COLO668 (cell line): ENCODE results near the gene ELP5.

Source experiments
- DNase-seq: peaks from one replicate; lab custom pipeline; 2025; ENCODE audit not compliant: unreplicated experiment; lab: John Stamatoyannopoulos, UW

ELP5 gene, protein sequence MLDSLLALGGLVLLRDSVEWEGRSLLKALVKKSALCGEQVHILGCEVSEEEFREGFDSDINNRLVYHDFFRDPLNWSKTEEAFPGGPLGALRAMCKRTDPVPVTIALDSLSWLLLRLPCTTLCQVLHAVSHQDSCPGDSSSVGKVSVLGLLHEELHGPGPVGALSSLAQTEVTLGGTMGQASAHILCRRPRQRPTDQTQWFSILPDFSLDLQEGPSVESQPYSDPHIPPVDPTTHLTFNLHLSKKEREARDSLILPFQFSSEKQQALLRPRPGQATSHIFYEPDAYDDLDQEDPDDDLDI

DNA sequence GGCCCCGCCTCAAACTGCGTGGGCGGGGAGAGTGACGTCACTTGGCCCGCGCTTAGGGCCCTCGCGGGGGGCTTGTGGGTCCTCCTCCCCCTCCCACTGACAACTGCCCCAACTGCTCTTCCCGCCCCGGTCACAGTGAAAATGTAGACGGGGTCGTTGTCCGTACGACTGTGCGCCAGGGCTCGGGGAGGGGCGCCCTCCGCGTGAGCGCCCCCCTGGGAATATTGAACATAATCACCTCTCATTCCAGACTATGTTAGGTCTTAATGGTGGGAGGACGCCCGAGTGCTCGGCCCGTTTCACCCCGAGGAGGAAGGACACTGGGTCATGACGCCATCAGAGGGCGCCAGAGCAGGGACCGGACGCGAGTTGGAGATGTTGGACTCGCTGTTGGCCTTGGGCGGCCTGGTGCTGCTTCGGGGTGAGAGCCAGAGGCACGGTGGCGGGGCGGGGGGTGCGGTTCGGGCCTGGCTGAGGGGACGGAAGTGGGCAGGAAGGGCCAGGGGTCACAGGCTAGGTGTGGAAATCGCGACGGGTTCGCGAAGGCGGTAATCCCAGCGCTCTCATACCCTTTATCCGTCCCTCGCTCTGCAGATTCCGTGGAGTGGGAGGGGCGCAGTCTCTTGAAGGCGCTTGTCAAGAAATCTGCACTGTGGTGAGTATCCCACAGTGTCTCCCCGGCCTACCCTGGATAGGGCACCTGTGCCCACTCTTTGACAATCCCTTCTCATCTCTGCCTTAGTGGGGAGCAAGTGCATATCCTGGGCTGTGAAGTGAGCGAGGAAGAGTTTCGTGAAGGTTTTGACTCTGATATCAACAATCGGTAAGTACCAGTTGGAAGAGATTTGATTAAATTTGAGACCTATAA is at the start of gene ELP5:
Gene ELP5, plus strand, starts transcription at position 40 of the 868 bp plus-strand sequence. Its CDS starts 336 bp downstream, at position 376.
- DNase-seq: peak; percentile 89

DNA sequence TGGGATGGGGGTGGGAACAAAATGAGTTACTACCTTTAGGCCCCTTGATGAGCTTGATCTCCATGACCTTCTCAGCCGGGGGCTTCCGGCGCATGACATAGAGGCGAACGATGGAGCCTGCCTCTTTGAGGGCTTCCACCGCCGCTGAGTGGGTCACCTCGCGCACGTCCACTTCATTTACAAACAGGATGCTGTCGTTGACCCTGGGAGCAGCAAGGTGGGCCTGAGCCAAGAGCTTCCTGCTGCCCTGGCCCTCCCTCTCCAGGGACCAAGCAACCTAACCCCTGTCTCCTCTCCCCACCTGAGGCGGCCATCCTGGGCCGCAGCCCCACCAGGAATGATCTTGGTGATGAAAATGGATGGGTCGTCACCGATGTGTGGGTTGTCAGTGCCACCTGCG is 48.6 kb upstream of the ELP5 start:
- DNase-seq: no peak

DNA sequence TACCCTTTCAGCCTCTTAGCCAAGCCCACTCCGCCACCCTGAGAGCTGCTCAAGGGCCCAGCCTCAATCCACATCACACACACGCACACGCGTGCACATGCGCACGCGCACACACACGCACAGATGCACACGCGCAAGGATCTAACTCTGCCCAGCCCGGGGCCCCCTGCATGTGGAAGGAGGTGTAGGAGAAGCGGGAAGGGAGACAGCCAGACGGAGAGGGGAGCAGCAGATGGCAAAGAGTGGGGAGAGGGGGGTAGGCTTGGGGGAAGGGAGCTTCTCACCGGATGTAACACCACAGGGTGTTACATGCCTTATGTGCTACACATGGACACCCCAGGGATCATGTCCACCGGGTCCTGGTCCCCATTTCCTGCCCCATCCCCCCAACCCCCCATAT is 47.7 kb upstream of the ELP5 start:
- DNase-seq: no peak

DNA sequence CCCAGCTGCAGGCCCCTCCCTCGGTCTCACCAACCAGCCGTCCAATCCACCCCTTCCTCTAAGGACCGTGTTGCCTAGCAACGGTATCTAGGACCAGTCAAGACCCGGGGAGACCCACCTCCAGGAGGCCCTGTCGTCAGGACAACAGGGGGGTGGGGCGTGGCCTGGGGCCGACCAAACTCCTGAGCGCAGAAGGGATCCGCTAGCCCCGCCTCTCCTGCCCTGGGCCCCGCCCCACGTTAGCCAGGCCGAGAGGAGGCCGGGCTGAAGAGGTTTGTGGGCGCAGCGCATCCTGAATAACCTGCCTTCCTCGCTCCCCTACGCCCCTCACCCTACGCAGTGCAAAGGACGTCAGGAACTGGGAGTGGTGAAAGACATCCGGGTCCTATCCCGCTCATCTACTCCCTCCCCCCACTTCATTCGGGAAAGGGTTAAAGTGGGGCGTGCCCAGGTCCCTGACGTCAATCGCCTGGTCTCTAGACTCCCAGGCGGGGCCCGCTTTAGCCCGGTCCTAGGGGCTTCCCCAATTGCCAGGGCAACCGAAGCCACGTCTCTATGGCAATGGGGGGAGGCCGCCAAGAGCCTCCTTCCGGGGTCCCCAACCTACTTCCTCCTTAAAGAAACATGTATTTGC is 47.1 kb upstream of the ELP5 start:
- peak; percentile 69 for DNase-seq

DNA sequence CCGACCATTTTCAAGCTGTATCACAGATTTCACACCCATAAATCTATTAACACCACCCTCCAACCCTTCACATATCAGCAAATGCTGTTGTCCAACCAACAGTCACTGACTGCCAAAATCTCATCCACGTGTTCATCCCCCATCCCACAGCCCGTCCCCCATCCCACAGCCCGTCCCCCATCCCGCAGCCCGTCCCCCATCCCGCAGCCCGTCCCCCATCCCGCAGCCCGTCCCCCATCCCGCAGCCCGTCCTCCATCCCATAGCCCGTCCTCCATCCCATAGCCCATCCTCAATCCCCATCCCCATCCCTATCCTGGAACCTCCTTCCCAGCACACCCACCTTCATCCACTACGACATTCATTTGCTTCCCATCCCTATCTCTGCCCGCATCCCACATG is 46.5 kb upstream of the ELP5 start:
- no peak for DNase-seq

DNA sequence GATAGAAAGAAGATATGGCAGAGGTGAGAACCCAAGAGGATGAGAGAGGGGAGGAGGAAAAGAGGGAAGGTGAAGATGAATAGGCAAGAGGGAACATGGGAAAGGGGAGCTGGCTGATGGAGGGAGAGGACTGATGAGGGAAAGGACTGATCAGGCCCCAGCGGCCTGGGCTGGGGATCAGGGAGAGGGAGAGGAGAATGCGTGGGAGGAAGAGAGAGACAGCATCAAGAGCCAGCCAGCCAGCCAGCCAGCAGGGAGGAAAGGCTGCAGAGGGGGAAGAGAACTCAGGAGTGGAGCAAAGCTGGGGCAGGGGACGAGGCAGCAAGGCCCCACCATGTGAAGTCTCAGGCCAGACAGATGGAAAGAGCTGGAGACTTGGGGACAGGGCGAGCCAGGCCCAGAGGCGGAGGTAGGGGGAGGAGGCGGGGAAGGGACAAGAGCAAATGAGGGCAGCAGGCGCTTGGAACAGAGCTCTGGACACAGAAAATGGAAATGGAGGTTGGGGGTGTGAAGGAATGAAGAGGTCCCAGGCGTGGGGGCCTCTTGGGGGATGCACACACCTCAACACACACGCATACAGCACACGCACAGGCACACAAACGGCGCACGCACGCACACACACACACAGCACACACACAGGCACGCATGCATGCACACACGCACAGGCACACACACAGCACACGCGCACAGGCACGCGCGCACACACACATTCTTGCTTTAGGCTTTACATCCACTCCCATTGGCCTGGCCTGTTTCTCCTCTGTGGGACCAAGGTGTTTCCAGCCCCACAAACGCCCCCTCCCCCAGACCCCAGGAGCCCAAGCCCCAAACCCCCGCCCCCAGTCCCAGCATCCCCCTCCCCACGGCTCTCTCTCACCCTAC is 44.7 kb upstream of the ELP5 start:
- no peak for DNase-seq

DNA sequence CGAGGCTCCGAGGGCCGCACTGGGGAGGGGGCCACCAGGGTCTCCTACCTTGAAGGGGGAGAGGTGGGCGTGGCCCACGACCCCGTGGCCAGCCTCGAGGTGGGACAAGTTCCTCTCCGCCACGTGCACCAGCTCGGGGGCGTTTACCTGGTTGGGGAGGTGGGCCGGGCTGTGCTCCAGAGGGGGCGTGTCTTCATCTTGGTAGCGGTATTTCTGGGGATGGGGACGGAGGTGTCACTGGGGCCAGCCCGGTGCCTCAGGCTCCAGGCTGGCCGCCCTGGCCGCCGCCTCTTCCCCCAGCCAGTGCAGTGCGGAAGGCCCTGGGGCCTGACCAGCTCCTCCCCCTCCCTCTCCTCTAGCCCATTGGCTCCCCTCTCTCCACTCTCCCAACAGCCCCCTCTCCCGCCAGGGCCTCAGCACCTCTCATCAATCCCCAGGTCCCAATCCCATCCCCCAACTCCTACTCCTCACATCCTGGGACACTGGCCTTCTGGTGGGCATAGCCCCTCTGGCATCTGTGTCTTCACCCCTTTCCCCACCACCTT is 43.9 kb upstream of the ELP5 start:
- no peak for DNase-seq

DNA sequence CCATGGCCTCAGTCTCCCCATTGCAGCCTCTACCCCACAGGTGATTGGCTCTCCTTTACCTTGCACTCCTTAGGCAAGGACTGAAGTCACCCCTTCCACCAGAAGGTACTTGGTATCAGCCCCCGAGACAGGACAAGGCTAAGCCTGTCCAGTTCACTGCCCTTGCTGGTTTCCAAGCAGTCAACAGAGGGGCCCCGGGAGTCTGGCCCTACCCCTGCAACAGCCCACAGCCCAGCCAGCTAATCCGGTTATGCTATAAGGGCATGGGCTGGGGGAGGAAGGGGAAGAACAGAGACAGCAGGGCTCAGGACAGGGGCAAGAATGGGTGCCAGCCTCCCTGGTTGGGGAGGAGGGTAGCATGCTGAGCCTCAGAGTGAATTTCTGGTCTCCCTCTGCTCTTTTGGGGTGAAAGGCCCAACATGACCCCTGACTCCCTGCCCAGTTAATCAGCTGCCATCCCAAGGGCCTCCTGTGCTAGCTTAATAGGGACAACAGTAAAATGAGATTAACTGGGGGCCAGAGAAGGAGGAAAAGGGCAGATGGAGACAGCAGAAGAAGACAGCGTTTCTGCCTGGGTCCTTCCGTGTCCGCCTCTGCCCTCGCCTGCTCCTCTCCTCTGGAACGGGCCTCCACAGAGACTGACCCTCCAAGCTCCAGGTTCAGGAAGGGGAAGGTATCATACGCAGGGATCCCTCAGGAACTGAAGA is 43.1 kb upstream of the ELP5 start:
- DNase-seq: no peak

DNA sequence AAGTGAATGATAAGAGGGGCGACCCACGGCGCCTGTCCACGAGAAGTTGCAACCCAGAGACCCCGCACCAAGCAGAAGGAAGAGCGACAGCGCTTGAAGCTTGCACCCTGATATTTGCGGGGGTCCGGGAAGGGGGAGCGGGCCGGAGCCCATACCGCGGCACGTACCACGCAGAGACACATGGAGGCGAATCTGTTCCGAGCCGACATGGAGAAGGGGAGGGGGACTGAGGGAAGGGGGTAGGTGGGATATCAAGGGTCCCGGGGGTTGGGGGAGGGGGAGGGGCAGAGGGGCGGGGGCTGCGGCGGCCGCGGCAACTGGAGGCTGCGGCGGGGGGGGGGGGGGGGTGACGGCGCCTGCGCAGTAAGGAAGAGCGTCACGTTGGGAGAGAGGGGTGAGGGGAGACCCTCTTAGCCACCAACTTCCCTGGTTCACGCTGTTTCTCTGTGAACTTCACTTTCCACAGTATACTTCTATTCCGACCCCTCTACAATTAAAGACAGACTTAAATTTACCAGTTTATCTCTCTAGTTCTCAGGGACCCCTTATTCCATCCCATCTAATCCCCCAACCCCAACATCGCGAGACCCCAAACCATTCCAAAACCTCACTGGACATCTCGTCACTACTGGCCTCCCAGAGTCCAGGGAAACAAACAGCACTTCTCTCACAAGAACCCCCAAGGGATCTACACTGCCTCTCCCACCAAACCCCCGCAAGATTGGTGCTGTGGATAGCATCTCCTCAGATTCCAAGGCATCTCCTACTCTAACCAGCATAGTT is 40.3 kb upstream of the ELP5 start:
- DNase-seq: no peak

DNA sequence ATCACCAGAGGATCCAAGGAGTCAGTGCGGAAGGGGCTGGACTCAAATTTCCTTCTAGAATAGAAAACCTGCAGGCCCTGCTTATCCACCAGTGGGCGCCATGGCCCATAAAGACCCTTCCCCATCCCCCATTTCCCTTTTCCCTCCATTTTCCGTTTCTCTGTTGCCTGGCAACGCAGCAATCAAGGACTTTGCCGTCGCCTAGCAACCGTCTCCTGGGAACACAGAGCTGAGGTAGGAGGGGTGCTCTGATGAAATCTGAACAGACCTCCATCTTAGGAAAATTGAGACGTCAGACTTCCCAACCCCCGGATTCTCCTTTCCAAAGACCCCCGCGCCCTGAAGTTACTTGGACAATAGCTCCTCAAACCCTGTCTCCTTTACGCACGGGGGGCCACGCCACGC is 38.1 kb upstream of the ELP5 start:
- DNase-seq: peak; percentile 77

DNA sequence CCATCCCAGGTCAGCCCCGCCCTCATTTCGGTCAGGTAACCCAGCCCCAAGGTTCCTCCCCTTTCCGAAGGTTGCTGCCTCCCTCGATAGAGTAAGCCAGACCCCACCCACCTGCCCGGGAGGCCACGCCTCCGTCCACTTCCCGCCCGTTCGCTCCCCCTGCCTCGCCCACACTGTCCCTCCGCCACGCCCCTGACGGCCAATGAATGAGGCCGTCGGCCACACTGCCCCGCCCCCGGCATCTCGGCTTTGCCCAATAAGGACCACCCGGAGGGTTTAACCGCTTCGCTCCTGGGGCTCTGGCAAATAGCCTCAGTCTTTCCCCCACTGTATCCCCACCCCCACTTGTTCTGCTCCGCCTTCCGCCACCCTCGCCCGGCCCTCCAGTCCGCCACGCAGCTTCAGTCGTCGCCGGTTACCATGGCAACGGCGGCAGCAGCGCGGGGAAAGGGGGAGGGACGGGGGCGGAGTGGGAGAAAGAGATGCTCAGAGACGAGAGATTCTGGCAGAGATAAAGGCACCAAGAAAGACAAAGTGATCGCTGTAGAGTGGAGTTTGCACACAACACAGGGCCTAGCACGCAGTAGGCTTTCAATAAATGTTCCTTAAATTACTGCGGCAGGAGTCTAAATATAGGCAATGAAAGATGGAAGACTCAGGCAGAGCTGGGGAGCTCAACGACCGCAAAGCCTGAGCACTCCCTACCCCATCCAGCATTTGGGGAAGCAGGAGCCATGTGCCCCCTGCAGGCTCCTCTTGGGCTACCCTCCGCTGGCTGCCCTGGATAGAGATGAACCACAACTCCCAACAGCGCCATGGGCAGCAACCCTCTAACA is 37.5 kb upstream of the ELP5 start:
- peak; percentile 92 for DNase-seq

DNA sequence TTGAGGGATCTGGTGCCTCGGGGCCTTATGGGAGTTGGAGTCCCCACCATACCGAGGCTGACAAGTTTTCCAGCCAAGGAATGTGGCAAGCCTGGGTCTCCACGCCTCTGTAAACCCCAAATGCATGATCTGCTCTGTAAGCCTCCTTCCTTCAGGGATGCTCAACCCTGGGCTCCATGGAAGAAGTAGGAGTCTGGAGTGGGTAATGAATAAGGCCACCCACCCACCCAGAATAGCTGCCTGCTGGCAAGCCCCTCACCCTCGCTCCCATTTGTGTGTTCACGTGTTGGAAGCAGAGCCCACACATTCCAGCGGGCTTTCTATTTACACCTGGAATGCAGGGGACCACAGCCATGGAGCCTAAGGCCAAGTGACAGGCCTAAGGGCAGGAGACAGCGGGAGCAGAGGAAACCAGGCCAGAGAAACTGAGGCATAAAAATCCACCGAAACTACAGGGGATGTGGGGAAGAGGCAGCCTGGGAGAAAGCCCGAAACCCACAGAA is 36.8 kb upstream of the ELP5 start:
- DNase-seq: no peak

DNA sequence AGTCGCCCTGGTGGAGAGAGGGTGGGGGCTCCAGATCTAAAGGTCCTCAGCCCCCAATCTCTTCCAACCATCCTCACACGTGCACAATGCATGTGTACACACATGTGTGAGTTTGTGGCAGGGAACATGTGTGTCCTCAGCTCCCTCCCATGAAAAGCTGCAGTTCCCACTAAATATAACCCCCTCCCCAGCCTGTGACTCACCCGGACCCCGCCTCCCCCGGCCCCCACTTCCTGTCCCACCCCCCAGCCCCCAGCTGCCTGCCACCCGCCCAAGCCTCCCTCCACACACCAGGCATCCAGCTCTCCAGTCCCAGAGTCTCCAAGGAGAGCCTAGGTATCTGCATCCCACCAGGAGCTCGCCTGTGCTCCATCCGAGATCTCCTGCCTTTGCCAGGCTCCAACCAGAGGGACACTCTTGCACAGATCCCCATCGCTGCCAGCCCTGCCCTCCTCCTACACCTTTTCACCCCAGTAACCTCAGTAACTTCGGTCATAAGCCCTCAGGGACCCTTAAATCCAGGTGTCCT is 36.3 kb upstream of the ELP5 start:
- DNase-seq: no peak

DNA sequence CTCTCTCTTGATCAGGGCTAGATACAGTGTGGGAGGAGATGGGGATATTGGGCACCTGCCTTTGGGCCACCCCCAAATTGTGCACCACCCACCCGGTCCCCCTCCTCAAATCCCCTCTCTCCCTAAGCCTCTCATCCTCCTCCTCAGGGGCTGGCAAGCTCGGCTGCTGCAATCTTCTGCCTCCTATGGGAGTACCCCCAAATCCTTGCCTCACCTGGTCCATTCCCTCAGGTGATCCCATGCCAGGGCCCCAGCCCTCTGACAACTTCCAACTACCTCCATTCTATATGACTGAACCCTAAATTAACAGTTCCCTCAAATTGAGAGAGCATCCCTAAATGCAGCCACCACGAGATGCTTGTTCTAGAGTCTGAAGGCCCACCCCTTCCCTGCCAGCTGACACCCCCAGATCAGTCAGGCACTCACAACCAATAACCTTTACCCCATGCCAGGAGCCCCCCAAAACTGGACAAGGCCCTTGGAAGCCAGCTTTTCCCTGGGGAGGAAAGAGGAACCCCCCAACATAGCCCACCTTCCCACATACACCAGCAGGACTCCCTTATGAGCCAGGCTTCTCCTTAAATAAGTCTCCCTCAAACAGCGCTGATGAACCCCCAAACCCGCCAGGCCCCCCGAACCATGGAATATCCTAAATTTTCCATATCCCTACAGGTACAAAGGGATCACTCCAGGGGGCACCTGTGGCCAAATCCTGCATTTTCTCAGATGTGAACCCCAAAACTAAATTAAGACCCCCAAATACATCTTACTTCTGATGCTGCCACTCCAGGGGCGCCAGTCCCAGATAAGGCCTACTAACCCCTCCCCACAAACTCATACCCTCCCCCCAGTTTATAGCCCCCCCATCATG is 35.5 kb upstream of the ELP5 start:
- no peak for DNase-seq

DNA sequence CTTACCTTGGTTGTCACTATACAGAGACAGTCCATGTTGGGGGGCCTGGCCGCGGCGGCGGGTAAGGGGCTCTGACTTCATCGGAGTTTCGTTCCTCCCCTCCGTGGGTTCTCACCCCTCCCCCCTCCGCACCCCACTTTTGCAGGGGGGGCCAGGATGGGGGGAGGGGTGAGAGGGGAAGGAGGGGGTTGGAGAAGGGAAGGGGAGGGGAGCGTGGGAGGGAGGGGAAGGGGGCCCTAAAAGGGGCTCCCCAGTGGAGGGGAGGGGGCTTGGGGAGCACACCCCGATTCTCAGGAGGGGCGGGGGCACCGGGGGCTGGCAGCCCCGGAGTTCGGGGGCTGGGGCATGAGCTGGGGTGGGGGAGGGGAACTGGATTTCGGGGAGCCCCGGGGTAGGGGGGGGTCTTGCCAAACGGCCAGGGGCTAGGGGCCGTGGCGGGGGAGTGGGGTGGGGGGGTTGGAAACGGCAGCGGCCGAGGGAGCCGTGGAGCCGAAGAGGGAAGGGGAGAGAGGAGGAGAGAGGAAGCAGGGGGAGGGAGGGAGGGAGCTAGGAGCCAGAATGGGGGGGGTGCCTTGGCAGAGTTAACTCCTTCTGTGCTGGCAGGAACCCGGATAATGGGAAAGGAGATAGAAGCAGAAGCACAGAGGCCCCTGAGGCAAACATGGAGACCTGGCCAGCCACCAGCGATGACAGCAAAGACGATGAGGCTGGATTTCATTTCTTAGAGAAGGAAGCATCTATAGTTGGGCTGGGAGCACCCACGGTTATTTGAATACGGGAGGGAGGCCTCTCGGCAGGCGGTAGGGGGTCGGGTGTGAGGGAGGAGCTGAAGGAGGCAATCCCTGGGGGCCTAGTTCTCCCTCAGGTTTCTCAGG is 34.7 kb upstream of the ELP5 start:
- DNase-seq: no peak

DNA sequence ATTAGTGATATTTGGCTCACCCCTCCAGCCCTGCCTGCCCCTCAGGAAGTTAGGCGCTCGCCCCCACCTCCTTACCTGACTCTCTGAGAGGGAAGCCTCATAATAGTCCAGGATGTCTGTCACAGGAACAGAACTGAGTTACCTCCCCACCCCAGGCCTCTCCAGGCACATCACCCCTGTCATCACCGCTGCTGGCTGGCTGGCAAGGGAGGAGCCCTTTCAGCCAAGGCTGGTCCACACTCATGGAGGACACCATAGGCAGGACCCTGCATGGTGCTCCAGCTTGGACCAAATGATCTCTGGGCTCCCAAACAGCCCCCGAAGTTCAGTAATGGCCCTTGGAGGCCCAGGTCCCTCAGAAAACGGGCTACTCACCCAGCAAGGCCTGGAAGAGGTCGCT is 33.8 kb upstream of the ELP5 start:
- no peak for DNase-seq
